Measurements from ENCODE around the gene DYNC2I2.
"Not testable (repeated sequence)": the region's sequence is repeated elsewhere in the genome, so short reads cannot be mapped to it uniquely, and the experiment has no call there.

The DYNC2I2 gene

DNA sequence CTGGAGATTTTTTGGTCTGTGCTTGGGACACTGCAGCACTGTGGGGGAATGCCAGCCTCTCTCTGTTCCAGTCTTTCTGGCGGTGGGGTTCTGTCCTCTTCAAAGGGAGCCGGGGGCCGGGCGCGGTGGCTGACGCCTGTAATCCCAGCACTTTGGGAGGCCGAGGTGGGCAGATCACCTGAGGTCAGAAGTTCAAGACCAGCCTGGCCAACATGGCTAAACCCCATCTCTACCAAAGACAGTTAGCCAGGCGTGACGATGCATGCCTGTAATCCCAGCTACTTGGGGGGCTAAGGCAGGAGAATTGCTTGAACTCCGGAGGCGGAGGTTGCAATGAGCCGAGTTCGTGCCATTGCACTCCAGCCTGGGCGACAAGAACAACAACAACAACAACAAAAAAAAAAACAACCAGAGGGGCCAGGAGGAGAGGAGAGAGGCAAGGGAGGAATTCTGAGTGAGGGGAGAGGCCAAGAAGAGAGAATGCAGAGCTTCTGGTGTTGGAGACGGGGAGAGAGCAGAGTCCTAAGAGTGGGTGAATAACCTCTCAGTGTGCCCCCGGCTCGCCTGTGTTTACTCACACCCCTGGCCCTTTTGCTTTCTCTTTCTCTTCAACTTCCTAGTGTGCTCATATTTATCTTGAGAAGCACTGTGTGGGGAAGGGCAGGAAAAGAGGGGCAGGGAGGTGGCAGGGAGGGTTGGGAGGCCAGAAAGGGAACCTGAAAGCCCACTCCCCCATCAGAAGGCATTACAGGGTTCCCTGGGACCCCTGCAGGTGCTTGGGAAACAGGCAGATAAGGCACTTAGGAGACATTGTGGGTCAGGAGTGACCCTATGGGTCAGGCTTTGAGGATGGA is 29.2 kb upstream of the DYNC2I2 start:
- peak; percentile 49 for DNase-seq

DNA sequence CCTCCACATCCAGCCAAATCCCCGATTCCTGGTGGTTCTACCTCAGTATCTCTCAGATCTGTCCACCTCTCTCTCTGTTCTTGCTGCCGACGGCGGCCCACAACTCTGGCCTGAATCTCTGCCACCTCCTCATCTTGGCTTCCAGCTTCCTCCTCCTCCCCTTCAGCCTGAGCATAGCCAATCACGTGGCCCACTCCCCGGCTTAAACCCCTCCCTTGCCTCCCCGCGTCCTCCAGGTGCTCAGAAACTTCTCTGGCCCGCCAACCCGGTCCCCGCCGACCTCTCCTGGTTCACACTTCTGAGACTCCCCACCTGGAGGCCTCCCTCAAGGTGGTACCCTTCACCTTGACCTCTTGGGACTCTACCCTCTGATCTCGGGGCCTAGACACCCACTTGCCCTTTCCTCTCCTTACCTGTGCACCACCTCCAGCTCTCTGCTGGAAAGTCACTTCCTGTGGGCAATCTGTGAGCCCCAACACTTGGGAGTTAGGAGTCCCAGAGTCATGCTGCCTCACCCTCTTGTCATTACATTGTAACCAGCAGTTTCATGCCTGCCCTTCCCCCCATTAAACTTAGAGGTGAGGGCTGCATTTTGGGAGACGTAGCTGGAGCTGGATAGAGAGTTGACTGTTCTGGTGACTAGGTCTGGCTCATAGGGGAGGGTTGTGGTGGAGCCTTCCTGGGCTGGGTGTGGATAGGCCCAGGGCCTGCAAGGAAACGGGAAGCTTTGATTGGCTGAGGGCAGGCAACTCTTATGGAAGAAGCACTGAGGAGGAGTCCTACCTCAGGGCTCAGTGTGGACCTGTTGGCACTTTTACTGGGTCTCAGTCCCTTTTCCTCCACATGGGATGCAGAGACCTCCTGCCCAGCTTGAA is 27.9 kb upstream of the DYNC2I2 start:
- DNase-seq = peak; percentile 68

DNA sequence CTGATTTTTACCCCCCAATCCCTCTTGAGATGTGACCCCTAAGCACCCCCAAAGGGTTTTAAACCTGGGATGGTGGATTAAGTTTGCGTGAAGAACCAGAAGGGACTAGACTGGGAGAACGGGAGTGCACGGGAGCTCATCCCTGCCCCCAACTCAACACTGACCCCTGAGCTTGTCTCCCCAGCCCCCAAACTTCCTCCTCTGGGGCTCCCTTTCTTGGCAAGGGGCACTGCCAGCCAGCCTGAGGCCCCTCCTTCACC is 27.3 kb upstream of the DYNC2I2 start:
- no peak for DNase-seq

DNA sequence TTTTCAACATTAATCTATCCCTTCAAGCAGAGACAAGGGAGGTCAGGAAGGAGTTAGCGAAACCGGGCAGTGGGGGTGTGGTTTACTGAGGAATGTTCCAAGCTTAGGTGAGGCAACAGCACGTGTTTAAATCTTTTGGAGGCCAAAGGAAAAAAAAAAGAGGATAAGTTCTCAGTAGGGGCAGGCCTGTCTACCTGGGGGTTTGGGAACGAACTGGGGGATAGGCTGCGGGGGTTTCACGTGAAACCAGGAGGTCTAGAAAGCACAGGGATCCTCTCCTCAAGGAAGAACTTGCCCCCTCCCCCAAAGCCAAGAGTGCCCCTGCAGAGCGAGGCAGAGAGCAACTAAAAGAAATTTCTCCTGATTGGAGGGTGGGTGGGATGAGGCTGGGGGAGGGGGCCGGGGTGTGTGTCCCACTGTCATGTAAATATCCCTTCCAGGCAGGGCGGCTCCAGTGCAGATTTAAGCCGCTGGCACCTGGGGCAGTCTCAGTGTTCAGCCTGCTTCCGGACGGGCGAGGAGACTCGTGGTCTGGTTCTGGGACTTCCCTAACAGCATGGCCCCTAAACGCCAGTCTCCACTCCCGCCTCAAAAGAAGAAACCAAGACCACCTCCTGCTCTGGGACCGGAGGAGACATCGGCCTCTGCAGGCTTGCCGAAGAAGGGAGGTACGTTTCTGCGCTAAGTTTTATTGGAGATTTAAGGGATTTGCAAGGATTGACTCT is 26.9 kb upstream of the DYNC2I2 start:
- DNase-seq = peak; percentile 29

DNA sequence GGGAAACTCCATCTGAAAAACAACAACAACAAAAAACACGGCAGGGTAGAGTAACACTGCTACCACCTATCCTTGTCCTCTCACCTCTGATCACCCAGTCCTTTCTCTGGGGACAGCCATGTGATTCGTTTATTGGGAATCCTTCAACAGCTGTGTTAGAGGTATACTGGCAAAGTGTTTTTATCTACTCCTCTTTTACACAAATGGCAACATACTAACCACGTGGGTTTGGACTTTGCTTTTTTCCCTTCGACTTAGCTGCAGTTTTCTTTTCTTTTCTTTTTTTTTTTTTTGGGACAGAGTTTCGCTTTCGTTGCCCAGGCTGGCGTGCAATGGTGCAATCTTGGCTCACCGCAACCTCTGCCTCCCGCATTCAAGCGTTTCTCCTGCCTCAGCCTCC is 21.1 kb upstream of the DYNC2I2 start:
- DNase-seq = no peak

DNA sequence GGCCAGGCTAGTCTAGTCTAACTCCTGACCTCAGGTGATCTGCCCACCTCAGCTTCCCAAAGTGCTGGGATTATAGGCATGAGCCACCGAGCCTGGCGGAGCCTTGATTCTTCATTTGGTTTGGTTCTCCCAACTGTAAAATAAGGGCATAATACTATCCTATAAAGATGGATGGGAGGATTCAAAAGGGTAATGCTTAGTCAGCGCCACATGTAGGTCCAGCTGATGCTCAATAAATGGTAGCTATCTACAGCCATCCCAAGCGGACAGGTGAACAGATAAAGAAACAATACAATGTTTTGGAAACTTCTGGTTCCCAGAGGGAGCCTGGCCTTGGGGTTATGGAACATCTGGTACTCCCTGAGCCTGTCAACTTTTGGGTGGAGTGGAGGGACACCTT is 18.7 kb upstream of the DYNC2I2 start:
- no peak for DNase-seq

DNA sequence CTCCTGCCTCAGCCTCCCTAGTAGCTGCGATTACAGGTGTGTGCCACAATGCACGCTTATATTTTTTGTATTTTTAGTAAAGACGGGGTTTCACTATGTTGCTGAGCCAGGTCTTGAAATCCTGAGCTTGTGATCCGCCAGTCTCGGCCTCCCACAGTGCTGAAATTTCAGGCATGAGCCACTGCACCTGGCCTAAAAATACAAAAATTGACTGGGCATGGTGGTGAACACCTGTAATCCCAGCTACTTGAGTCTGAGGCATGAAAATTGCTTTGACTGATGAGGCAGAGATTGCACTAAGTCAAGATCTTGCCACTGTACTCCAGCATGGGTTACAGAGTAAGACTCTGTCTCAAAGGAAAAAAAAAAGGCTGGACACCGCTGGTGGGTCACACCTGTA is 13.1 kb upstream of the DYNC2I2 start:
- DNase-seq = no peak

DNA sequence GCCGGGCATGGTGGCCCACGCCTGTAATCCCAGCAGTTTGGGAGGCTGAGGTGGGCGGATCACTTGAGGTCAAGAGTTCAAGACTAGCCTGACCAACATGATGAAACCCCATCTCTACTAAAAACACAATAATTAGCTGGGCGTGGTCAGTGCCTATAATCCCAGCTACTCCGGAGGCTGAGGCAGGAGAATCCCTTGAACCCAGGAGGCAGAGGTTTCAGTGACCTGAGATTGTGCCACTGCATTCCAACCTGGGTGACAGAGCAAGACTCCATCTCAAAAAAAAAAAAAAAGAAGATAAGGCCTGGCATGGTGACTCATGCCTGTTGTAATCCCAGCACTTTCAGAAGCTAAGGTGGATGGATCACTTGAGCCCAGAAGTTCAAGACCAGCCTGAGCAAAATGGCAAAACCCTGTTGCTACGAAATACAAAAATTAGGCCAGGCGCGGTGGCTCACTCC is 9.9 kb upstream of the DYNC2I2 start:
- DNase-seq = not testable (repeated sequence)

DNA sequence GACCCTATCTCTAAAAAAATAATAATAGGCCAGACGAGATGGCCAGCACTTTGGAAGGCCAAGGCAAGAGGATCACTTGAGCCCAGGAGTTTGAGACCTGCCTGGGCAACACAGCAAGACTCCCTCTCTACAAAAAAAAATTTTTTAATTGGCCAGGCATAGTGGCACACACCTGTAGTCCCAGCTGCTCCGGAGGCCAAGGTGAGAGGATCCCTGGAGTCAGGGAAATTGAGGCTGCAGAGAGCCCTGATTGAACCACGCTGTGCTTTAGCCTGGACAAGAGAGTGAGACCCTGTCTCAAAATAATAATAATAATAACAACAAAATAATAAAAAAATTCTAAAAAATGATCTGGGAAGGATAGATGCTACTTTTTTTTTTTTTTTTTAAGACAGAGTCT is 1.1 kb upstream of the DYNC2I2 start:
- no peak for DNase-seq

DNA sequence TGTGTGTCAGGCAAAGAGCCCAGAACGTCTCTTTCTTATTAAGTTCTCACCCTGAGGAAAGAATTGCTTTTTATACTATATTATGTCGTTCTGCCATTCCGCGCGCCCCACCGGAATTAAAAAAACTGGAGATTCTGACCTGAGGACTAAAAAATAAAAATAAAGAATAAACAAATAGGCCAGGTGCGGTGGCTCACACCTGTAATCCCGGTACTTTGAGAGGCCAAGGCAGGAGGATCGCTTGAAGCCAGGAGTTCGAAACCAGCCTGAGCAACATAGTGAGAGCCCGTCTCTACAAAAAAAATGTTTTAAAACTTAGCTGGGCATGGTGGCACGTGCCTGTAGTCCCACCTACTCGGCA is 677 bp upstream of the DYNC2I2 start:
- DNase-seq = no peak

DNA sequence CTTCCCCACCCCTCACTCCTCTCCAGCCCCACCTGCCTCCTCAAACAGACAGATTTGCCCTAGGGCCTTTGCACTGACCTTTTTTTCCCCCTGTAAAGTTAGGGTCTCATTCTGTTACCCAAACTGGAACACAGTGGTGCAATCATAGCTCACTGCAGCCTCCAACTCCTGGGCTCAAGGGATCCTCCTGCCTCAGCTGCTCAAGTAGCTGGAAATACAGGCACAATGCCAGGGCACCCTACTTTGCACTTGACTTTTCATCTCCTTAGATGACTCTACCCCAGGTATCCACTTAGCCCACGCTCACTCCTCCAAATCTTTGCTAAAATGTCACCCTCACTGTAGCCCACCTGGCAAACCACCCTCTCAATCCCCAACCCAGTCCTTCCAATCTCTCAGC is 2.2 kb downstream of the DYNC2I2 start:
- no peak for DNase-seq

DNA sequence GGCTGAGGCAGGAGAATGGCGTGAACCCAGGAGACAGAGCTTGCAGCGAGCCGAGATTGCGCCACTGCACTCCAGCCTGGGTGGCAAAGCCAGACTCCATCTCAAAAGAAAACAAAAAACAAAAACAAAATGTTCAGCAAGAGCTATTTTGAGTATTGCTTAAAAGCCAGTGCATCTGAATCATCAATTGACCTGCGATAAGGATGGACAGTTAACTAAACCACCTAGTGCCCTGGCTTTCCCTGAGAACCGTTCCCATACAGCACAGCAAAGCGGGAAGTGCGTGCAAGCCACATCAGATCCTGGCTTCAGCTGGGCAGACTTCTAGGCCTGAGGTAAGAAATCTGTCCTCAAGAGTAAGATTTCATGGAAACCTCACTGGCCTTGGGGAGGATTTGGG is 2.7 kb downstream of the DYNC2I2 start:
- DNase-seq = no peak

DNA sequence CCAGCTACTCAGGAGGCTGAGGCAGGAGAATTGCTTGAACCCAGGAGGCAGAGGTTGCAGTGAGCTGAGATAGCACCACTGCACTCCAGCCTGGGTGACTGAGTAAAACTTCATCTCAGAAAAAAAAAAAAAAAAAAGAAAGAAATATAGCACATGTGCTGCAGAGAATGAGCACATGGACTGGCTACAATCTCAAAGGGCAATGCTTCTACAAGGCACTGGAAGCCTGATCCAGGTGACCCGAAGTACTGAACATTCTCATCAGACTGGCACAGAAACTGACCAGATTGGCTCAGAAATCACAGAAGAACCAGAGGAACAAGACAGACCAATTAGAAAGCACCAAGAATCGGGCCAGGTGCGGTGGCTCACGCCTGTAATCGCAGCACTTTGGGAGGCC is 4.8 kb downstream of the DYNC2I2 start:
- DNase-seq = no peak

DNA sequence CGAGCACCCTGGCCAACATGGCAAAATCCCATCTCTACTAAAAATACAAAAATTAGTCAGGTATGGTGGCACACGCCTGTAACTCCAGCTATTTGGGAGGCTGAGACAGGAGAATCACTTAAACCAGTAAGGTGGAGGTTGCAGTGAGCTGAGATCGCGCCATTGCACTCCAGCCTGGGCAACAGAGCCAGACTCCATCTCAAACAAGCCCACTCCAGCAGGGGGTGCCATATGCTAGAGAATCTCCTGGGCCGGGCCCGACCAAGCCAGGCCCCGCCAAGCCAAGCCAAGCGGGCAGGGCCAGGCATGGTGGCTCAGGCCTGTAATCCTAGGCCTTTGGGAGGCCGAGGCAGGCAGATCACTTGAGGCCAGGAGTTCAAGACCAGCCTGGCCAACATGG is 8.4 kb downstream of the DYNC2I2 start:
- peak; percentile 72 for DNase-seq

DNA sequence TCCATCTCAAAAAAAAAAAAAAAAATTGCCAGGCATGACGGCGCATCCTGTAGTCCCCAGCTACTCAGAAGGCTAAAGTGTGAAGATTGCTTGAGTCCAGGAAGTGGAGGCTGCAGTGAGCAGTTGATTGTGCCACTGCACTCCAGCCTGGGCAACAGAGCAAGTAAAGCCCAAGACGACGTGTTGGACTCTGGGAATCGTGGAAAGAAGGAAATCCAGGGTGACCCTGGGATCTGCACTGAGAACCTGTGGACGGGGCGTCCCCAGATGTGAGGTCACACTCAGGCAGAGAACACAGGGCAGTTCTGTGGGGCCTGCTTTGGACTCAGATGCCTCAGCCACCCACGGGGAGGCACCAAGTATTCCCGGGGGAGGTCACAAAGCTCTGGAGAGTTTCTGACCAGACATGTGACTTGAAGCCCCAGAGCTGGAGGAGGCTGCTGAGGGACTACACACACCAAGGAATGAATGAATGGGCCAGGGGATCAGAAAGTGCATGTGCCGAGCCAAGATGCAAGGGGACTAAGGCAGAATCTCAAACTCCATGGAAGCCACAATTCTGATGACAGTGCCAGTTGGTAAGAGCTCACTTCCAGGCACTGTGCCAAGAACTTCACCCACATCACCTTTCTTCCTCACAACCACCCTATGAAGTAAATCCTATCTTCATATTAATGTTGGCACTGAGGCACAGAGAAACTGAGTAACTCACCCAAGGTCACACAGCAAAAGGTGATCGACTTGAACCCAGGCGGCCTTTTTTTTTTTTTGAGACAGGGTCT is 12.9 kb downstream of the DYNC2I2 start:
- DNase-seq = no peak

DNA sequence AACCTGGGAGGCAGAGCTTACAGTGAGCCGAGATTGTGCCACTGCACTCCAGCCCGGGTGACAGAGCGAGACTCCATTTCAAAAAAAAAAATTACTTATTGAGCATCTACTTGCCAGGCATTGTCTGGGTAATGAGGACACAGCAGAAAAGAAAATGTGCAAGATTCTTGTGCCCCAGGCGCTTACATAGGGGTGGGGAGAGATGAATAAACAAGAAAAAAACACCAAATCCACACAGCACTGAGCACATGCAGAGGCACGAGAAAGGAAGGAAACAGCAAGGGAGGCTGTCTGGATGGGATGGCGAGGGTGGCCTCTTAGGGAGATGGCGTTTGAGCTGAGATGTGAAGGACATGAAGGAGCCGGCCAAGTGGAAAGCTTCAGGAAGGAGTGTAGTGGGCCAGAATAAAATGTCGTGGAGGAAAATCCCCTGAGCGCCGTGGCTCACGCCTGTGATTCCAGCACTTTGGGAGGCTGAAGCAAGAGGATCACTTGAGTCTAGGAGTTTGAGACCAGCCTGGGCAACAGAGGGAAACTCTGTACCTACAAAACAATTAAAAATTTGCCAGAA is 13.9 kb downstream of the DYNC2I2 start:
- no peak for DNase-seq

DNA sequence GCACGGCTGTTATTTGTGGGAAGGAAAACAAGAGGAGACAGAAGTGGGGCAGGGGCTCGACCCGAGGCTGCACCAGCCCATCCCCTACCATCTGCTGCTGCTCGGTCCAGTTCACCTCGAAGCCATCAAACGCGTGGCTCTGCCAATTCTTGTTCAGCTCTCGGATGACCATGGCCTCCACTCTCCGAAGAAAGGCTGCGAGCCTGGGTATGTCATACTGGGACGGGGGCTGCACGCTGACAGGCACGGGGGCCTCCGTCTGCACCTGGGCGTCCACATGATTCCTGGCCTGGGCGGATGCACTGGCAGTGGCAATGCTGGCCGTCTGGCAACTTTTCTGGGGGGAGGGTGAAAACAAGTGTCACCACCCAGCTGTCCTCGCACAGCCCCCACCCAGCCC is 16.0 kb downstream of the DYNC2I2 start:
- DNase-seq = no peak

DNA sequence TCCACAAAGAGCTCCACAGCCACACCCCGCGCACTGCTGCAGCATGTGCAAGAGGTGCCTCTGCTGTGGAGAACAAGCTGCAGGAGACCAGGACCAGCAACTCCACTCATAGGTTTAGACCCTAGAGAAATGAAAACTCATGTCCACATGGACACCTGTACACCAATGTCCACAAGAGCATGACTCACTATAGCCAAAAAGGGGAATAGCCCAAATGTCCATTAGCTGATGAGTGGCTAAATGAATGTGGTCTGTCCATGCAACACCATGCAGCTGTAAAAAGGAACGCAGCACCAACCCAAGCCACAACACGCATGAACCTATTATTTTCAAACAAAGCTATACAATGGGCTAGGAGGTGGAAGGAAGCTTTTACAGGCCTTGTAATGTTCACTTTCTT is 18.1 kb downstream of the DYNC2I2 start:
- no peak for DNase-seq

DNA sequence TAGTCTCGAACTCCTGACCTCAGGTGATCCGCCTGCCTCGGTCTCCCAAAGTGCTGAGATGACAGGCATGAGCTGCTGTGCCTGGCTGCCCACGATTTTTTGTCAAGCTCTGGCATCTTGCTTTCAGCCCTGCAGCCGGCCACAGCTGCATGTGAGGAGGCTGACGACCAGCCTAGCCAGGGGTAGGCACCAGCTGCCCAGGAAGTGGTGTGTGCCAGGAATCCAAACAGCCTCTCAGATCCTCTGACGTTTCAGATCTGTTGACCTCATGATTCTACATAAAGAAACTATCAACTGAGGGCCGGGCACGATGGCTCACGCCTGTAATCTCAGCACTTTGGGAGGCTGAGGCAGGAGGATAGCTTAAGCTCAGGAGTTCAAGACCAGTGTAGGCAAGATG is 19.0 kb downstream of the DYNC2I2 start:
- no peak for DNase-seq

DNA sequence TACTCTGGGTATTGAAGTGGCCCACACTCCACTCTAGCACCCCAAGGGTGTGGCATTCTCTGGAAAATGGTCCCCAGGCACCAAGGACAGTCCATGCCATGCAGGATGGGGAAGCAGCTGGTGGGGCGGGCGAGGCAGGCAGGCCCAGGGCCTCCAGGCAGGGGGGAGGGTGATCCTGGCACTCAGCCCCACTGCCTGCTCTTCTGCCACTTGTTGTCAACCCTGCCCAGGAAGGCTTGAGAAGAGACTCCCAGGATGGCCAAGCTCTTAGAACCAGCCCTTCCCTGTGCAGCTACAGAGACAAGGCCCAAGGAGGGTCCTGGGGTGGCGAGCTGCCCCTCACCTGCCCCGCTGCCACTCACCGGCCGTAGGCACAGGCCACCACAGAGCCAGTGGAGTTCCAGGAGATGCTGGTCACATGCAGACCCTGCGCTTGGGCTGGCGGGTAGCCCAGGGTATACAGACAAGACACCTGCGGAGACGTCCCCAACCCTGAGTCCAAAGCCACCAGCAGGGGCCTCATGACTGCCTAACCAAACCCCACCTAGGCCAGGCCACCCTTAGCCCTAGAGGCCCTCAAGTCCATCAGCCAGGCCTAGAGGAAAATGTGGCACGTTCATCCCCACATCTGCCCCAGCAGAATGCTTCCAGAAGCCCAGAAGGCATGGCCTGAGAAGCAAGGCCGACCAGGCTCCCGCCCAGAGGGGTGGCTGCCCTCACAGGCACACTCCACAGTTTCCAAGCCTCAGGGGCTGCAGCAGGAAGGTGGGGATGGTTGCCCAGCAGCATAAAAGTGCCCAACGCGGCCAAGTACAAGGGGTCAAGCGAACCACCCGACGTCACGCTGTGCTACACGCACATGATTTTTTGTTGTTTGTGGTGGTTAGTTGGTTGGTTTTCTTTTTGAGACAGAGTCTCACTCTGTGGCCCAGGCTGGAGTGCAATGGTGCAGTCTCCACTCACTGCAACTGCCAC is 19.8 kb downstream of the DYNC2I2 start:
- no peak for DNase-seq

DNA sequence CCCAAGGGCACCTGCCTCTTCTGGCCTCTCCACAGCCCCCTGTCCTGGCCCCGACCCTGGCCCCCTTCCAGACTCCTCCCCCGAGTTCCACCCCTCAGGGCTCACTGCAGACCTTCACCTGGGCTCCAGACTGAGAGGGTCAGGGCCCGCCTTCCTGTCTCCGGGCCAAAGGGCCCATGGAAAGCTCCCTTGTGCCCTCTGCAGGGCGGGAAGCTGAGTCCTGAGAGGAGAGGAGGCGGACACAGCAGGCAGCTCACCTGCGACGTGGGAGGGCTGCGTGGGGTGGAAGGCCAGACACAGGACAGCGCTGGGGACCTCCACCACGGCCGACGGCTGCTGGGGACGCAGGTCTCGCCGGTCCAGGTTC is 20.6 kb downstream of the DYNC2I2 start:
- DNase-seq = no peak

Measured in activated CD8-positive, alpha-beta memory T cell treated with anti-CD3 and anti-CD28 coated beads, Interleukin-2, amount 50 U/mL, for 4 hours (primary cell).